ENCODE data around the gene UTP11. TPM values are rescaled to one million over a fixed set of nuclear protein-coding genes. Genes with fewer than 3 reads are reported as not detected.

UTP11 gene
- total RNA-seq, 2 experiments from 2014 or later = 40.1 to 43.8 TPM

- POLR2A ChIA-PET = no interaction called here
- no TSS peak for BruUV-seq (replicated peaks)
- CTCF ChIA-PET (ENCODE audit: unreplicated experiment) = no interaction called here
These were observed 22.3 kb downstream of the UTP11 start for GRCh38 chr1:38034871-38035270.

GRCh38 chr1:38037221-38037939, 24.8 kb downstream of the UTP11 start:
- POLR2A ChIA-PET = interaction anchor here (1.2 kb wide), 1 partner anchor 20 kb away, joined by 4 read pairs; no protein-coding TSS in a partner anchor

More at GRCh38 chr1:38034871-38035270, 22.3 kb downstream of the UTP11 start:
- no peaks in the 10 kb centered on the region for H4K20me1 ChIP-seq (ENCODE audit: insufficient read depth, low read length)
- no peak overlapping the region for H2AFZ ChIP-seq (ENCODE audit: low read length)
- intact Hi-C loops (cut with micrococcal nuclease; ENCODE audit: unreplicated experiment) = loop anchor here (10.0 kb wide), 1 partner anchor 800 kb away; no protein-coding TSS in a partner anchor
- H3K4me1 ChIP-seq (ENCODE audit: insufficient read depth, low read length, poor library complexity, severe bottlenecking) = peaks cover 8% of the 10 kb centered on the region
- H3K27ac ChIP-seq (ENCODE audit: low read depth, low read length, poor library complexity, severe bottlenecking) = no peak overlapping the region
- TF ChIP-seq EZH2phosphoT487 (IDR thresholded peaks at IDR 0.05; ENCODE audit: borderline replicate concordance, low read depth, low read length) = no peak
- TF ChIP-seq CTCF (conservative IDR thresholded peaks at IDR 0.05; ENCODE audit: low read length) = no peak
- no peaks in the 10 kb centered on the region for H3K79me2 ChIP-seq (ENCODE audit: insufficient read depth, low read depth, low read length)
- no peak overlapping the region for H3K4me2 ChIP-seq (ENCODE audit: low read length)
- H3K9me2 ChIP-seq (ENCODE audit: insufficient read depth, low read length) = no peaks in the 10 kb centered on the region
- H3K36me3 ChIP-seq (ENCODE audit: insufficient read depth, low read length) = no peaks in the 10 kb centered on the region
- H3K9me3 ChIP-seq (ENCODE audit: low read length) = no peaks in the 10 kb centered on the region
- H3K4me3 ChIP-seq (ENCODE audit: low read depth, low read length, poor library complexity, severe bottlenecking) = no peak overlapping the region
- no peak for DNase-seq (ENCODE audit: low spot score)

More at GRCh38 chr1:38037221-38037939, 24.8 kb downstream of the UTP11 start:
- no TSS peak for BruUV-seq (replicated peaks)
- CTCF ChIA-PET (ENCODE audit: unreplicated experiment) = no interaction called here
- H3K27ac ChIP-seq (ENCODE audit: low read depth, low read length, poor library complexity, severe bottlenecking) = no peak overlapping the region
- H3K4me2 ChIP-seq (ENCODE audit: low read length) = no peak overlapping the region
- H4K20me1 ChIP-seq (ENCODE audit: insufficient read depth, low read length) = no peaks in the 10 kb centered on the region
- TF ChIP-seq CTCF (conservative IDR thresholded peaks at IDR 0.05; ENCODE audit: low read length) (peak; percentile 58), EZH2phosphoT487 (IDR thresholded peaks at IDR 0.05; ENCODE audit: borderline replicate concordance, low read depth, low read length) (no peak)
- intact Hi-C loops (cut with micrococcal nuclease; ENCODE audit: unreplicated experiment) = loop anchor here (10.0 kb wide), 1 partner anchor 797 kb away; no protein-coding TSS in a partner anchor
- no peak overlapping the region for H3K4me3 ChIP-seq (ENCODE audit: low read depth, low read length, poor library complexity, severe bottlenecking)
- no peaks in the 10 kb centered on the region for H3K79me2 ChIP-seq (ENCODE audit: insufficient read depth, low read depth, low read length)
- no peak overlapping the region for H2AFZ ChIP-seq (ENCODE audit: low read length)
- DNase-seq (ENCODE audit: low spot score) = peak; percentile 19
- no peaks in the 10 kb centered on the region for H3K9me3 ChIP-seq (ENCODE audit: low read length)
- H3K36me3 ChIP-seq (ENCODE audit: insufficient read depth, low read length) = no peaks in the 10 kb centered on the region
- no peaks in the 10 kb centered on the region for H3K9me2 ChIP-seq (ENCODE audit: insufficient read depth, low read length)
- no peaks in the 10 kb centered on the region for H3K4me1 ChIP-seq (ENCODE audit: insufficient read depth, low read length, poor library complexity, severe bottlenecking)

All from OCI-LY7 (cell line).